HFF-Myc (cell line): ENCODE results near the gene TMEM82.

Experiments
- DNase-seq: peaks from one replicate; pipeline ENCODE4 v3.0.0-alpha.2; 2011; ENCODE audit warnings: low read depth; ENCODE audit errors: extremely low read depth
- H3K4me3 ChIP-seq: replicated peaks from 2 replicates; pipeline ENCODE4 v1.5.1; 2011; ENCODE audit warnings: low read depth, mild to moderate bottlenecking, control low read depth, low read length
- TF ChIP-seq, protein P1 (sequence below): IDR thresholded peaks from 2 replicates; pipeline ENCODE4 v1.5.1; 2012; ENCODE audit warnings: mild to moderate bottlenecking, low read depth, low read length, control low read depth; ENCODE audit errors: missing control alignments

Gene TMEM82

DNA sequence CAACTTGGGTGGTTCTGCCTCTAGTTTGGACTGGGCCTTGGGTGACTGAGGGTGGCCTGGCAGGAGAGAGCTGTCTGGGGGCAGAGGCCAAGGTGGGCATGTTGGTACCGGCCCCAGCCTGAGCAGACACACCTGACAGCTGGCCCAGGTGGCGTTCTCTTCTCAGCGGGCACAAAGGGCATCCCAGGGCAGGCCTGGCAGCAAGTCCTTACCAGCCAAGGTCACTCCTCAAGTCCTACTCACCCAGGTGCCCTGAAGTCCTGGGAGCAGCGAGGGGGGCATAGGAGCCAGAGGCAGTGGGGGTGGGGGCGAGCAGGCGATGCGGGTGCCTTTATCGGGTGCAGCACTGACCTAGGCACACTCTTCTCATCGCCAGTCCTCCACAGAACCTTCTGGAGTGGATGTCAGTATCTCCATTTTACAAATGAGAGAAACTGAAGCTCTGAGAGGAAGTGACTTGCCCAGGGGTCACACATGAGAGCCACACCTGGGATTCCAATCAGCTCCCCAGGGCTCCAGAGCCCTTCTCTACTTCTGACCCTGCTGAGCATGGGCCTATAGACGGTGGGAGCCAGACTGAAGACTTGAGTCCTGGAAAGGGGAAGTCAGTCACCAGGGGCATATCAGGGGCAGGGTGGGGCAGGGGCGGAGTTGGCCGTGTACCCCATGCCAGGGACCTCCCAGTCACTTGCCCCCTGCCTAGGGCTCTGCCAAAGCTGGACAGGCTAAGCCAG is 6.8 kb upstream of the TMEM82 start:
- TF ChIP-seq, protein P1, sequence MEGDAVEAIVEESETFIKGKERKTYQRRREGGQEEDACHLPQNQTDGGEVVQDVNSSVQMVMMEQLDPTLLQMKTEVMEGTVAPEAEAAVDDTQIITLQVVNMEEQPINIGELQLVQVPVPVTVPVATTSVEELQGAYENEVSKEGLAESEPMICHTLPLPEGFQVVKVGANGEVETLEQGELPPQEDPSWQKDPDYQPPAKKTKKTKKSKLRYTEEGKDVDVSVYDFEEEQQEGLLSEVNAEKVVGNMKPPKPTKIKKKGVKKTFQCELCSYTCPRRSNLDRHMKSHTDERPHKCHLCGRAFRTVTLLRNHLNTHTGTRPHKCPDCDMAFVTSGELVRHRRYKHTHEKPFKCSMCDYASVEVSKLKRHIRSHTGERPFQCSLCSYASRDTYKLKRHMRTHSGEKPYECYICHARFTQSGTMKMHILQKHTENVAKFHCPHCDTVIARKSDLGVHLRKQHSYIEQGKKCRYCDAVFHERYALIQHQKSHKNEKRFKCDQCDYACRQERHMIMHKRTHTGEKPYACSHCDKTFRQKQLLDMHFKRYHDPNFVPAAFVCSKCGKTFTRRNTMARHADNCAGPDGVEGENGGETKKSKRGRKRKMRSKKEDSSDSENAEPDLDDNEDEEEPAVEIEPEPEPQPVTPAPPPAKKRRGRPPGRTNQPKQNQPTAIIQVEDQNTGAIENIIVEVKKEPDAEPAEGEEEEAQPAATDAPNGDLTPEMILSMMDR: no peak
- H3K4me3 ChIP-seq: no peak overlapping the region
- DNase-seq: no peak

DNA sequence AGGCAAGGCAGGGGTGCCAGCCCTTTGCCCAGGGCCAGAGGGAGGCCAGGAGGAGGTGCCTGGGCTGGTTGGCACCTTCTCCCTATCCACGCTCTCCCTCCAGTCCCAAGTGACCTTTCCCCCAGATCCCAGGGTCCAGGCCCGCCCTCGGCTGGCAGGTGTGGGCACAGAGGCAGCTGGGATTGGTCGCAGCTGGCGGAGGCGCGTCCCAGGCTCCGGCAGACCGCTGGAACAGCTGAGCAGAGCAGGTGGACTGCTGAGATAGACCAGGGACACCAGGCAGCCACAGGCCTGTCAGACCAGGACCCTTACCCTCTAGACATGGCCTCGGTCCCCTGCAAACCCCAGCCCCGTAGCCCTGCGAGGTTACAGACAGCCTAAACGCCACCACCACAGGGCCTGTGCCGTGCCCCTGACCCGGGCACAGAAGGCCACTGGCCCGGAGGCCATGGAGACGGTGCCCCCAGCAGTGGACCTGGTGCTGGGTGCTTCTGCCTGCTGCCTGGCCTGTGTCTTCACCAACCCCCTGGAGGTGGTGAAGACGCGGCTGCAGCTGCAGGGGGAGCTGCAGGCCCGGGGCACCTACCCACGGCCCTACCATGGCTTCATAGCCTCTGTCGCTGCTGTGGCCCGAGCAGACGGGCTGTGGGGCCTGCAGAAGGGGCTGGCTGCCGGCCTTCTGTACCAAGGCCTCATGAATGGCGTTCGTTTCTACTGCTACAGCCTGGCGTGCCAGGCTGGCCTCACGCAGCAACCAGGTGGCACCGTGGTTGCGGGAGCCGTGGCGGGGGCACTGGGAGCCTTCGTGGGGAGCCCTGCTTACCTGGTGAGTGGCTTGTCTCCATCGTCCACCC is 6.0 kb upstream of the TMEM82 start, which contains the start of gene SLC25A34:
SLC25A34 (plus strand) TSS at position 221 of the 854 bp plus-strand sequence; CDS start at position 449, 228 bp downstream.
- TF ChIP-seq, protein P1: no peak
- no peak for DNase-seq

DNA sequence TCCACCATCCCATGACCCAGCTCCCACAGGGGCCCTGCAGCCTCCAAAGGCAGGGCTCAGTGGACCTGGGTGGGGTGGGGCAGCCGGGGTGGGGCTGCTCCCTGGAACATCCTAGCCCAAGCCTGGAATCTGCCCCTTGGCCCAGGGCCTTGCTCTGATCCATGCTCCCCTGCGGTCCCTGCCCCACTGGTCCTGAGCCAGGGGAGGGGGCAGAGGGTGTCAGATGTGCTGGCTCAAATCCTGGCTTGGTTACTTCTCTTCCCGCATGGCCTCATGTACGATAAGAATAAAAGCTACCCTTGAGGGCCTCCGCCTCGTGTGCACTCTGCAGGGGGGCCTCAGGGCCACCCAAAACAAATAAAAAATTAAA is 5.4 kb upstream of the TMEM82 start:
- no peak overlapping the region for H3K4me3 ChIP-seq
- TF ChIP-seq, protein P1: no peak
- no peak for DNase-seq

More for the DNA sequence above, 6.0 kb upstream of the TMEM82 start, which contains the start of gene SLC25A34:
- H3K4me3 ChIP-seq: no peak within 1 kb of the TSS

DNA sequence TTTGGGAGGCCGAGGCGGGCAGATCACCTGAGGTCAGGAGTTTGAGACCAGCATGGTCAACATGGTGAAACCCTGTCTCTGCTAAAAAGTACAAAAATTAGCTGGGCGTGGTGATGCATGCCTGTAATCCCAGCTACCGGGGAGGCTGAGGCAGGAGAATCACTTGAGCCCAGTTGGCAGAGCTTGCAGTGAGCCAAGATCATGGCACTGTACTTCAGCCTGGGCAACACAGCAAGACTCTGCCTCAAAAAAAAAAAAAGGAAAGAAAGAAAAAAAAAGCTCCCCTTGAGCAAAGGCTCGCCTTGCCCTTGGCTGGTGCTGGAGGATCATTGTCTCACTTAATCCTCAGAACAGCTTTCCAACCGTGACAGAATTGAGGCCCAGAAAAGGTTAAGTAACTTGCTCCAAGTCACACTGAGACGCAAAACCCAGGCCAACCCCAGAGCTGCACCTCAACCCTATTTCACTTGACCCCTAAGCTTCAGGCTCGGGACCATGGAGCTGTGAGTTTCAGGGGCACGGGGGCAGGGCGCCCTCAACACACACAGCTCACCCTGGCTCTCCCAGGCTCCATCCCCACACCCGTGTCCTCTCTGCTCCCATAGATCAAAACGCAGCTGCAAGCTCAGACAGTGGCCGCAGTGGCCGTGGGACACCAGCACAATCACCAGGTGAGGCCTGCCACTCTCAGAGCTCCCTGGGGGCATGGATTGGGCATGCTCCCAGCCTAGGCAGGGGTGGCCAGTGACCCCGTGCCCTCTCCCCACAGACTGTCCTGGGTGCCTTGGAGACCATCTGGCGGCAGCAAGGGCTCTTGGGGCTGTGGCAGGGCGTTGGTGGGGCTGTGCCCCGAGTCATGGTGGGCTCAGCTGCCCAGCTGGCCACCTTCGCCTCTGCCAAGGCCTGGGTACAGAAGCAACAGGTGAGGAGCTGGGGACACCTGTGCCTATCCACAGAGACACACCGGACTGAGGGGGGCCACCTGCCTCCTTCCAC is 4.7 kb upstream of the TMEM82 start:
- no peak for DNase-seq
- TF ChIP-seq, protein P1: no peak

DNA sequence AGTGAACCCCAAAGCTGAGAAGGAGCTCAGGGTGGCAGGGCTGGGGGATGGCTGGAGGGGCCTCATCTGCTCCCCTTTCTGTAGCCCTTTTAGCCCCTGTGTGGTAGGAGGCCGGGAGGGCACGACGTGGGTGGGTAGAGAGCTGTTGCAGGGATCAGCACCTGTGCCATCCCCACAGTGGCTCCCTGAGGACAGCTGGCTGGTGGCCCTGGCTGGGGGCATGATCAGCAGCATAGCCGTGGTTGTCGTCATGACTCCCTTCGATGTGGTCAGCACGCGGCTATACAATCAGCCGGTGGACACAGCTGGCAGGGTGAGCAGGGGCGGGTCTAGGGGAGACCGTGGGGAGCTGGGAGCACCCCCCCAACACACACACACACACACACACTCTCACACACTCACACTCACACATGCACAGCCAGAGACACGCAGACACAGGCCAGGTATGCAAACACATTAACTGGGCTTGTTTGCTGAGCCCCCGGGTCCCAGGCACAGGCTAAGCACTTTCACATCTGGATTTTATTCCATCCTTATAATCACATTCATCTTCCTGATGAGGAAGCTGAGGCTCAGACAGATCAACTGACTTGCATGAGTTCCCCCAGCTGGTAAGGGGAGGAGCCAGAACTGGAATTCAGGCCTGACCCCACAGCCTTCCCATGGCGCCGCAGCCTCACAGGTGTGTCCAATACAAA is 3.7 kb upstream of the TMEM82 start:
- TF ChIP-seq, protein P1: no peak
- DNase-seq: no peak

More for the DNA sequence above, 4.7 kb upstream of the TMEM82 start:
- H3K4me3 ChIP-seq: no peak overlapping the region

DNA sequence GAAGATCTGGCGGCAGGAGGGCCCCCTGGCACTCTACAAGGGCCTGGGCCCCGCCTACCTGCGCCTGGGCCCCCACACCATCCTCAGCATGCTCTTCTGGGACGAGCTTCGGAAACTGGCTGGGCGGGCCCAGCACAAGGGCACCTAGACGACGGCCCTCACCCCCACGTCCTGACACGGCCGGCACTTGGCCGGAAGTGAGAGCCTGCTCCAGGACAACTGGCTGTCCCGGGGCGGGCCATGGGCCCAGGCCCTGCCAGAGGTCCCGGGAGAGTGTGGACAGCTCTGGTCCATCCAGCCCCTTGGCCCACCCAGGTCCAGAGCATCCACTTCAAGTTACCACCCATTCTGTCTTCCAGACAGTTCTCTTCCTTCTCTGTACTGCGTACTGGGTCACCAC is 3.0 kb upstream of the TMEM82 start:
- TF ChIP-seq, protein P1: no peak
- H3K4me3 ChIP-seq: no peak overlapping the region
- DNase-seq: no peak

More for the DNA sequence above, 3.7 kb upstream of the TMEM82 start:
- H3K4me3 ChIP-seq: no peak overlapping the region
